NCI-H2171 (cell line): ENCODE results near the gene CIRBP.
"Not testable (repeated sequence)": the region's sequence is repeated elsewhere in the genome, so short reads cannot be mapped to it uniquely, and the experiment has no call there.

Experiments used
- DNase-seq: peaks from one replicate; lab custom pipeline; 2025; lab: John Stamatoyannopoulos, UW

CIRBP gene

DNA sequence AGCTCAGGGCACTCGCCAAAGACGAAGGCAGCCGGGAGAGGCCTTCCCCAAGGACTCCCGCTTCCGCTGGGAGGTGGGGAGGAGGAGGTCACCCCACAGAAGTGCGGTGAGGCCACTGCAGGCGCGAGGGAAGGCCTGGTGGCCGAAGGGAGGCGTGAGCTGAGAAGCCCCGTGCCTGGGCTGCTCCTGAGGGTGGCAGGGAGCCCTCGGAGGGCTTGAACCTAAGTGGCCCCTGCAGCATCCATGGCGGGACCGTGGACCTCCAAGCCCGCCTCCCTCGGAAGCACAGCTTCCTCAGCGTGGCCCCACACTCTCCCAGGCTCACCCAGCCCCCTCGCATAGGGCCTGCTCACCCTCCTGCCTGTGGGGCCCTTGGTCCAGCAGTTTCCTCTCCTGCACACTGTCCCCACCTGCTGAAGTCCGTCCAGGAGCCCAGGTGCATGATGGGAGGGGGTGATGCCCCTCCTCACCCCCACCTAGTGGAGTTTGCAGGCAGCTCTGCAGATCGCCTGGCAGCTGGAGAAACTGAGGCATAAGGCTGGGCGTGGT lies 42.5 kb downstream of the CIRBP start:
- DNase-seq: no peak

GRCh38 chr19:1312767-1313694 lies 43.9 kb downstream of the CIRBP start:
- DNase-seq: no peak

- DNase-seq: no peak
These were observed 44.8 kb downstream of the CIRBP start for GRCh38 chr19:1313695-1314613.

DNA sequence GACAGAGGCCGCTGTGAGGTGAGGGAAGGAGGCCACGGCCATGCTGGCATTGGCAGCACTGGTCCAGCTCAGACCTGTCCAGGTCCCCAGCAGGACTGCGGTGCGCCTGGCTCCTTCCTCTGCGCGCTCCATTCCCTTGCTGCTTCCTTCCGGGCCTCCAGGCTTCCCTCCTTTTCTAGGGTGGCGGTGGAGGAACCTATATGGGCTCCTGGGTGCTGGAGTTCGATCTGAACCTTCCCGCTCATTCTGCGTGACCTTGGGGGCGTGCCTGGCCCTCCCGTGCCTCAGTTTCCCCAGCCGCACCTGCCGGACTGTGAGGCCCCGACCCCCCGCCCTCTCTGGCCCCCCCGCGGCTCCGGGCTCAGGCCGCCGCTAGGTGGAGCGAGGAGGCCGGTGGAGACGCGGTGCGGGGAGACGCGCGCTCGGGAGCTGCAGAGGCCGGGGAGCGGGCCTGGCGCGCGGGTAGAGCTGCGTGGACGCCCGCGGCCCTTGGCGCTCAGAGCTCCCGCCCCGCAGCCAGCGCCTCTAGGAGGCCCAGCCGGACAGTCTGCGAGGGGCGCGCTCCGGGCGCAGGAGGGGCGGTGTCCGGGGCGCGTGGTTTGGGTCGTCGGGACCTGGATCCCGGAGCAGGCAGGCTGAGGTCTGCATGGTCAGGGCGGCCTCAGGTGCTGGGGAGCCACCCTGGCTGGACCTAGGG lies 46.5 kb downstream of the CIRBP start:
- no peak for DNase-seq

- DNase-seq: no peak
These were observed 47.3 kb downstream of the CIRBP start for GRCh38 chr19:1316466-1316865.

GRCh38 chr19:1317274-1318003 lies 48.3 kb downstream of the CIRBP start:
- DNase-seq: no peak

GRCh38 chr19:1318678-1319471 lies 49.7 kb downstream of the CIRBP start:
- no peak for DNase-seq

- not testable (repeated sequence) for DNase-seq
These were observed 51.1 kb downstream of the CIRBP start for GRCh38 chr19:1320282-1320650.

GRCh38 chr19:1321539-1321938 lies 52.4 kb downstream of the CIRBP start:
- no peak for DNase-seq

DNA sequence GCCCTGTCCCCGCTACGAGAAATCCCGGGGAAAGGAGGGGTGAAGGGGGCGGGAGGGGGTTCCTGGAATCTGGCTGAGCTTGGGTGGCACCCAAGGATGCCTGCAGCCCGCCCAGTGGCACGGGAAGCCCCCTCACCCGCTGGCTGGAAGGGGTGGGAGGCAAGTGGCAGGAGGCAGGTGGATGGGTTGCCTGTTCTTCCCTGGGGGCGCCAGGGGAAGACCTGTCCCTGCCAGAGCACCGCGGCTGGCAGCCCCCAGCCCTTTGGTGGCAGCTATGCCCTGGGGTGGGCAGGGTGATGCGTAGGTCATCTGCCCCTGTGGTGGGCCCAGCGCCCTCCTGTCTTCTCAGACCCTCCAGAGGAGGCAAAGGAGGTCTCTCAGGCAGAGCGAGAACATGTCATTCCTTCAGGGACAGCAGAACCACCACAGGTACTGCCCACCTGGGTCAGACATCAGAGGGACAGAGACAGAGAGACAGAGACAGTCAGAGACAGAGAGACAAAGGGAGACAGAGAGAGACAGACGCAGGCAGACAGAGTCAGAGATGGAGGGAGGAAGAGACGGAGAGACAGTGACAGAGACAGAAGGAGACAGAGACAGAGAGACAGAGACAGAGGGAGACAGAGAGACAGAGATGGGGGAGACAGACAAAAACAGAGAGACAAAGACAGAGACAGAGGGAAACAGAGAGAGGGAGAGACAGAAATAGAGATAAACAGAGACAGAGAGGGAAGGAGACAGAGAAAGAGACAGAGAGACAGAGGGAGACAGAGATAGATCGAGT lies 53.3 kb downstream of the CIRBP start:
- DNase-seq: no peak

DNA sequence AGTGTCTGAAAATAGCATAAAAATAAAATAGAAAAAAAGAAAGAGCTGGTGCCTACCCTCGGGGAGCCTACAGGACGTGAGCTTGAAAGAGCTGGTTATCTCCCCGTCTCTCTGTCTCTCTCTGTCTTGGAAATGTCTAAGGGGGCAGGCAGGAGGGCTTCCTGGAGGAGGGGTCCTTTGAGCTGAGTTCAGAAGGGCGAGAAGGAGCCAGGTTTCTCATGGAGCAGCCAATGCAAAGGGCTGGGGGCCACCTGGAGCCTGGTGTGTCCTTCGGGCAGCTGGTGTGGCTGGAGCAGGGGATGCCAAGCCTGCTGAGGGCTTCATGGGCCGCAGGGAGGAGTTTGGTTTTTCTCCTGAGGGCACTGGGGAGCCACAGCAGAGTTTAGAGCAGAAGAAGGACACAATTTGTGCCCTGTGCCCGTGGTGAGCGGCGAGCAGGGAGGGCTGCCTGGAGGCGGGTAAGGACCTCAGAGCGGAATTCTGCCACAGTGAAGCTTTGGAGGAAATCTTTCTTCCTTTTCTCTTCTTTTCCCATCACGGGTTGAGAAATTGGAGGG lies 55.2 kb downstream of the CIRBP start:
- no peak for DNase-seq
